Measurements from ENCODE around the gene C10orf105.

C10orf105 gene

GRCh38 chr10:71717551-71717951 lies 2.0 kb downstream of the C10orf105 start:
- Histone ChIP-seq H3K4me3 (no peak overlapping the region), H3K9me3 (ENCODE audit: low read depth, low read length) (no peaks in the 10 kb centered on the region), H3K36me3 (ENCODE audit: insufficient read depth, low read length) (no peaks in the 10 kb centered on the region), H3K27ac (no peak overlapping the region), H3K9ac (ENCODE audit: insufficient read length) (no peak overlapping the region)
- TF ChIP-seq FOXP2 (optimal IDR thresholded peaks at IDR 0.05; ENCODE audit: control extremely low read depth, extremely low read length, insufficient read depth) (no peak), POLR2AphosphoS5 (IDR thresholded peaks at IDR 0.05; ENCODE audit: borderline replicate concordance, low read depth, low read length) (no peak), EZH2 (IDR thresholded peaks at IDR 0.05) (no peak)
- no peak for DNase-seq (ENCODE audit: low read depth, low spot score)

DNA sequence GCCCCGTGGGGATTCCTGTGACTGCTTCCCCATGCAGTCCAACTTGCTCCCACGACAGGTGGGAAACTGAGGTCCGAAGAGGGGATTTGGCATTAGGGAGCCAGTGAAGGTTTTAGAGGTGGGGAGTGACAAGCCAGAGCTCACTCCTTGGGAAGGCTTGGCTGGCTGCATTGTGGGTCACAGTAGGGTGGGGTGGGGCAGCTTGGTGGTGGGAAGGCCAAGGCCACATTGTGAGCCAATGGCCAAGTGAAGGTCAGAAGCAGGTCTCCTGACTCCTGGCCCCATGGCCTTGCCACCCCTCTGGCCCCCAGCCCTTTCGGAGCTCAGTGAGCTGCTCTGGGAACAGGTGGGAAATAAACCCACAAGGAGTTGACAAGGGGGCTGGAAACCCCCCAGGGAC lies 2.5 kb downstream of the C10orf105 start:
- DNase-seq (ENCODE audit: low read depth, low spot score), result no peak
- TF ChIP-seq FOXP2 (optimal IDR thresholded peaks at IDR 0.05; ENCODE audit: control extremely low read depth, extremely low read length, insufficient read depth) (no peak), EZH2 (IDR thresholded peaks at IDR 0.05) (no peak), POLR2AphosphoS5 (IDR thresholded peaks at IDR 0.05; ENCODE audit: borderline replicate concordance, low read depth, low read length) (no peak)
- no peak overlapping the region for H3K27ac ChIP-seq

DNA sequence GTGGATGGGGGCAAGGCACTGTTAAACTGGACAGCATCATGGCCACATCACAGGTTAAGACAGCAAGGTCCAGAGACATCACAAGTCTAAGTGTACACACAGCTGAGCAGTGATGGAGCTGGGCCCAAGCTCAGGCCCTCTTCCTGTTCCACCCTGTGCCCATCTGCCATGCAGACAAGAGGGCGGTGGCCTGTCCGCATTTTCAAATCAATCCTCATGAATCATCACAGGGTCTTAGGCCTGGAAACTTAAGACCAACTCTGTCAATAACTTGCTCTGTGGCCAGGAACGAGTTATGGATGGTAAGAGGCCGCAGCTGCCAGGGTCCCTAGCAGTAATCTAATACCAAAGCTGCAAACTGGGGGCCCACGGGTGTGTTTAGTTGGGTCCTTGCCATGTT lies 3.2 kb downstream of the C10orf105 start:
- no peaks in the 10 kb centered on the region for H3K36me3 ChIP-seq (ENCODE audit: insufficient read depth, low read length)
- DNase-seq (ENCODE audit: low read depth, low spot score), result no peak
- no peak overlapping the region for H3K4me3 ChIP-seq
- H3K9ac ChIP-seq (ENCODE audit: insufficient read length), result no peak overlapping the region
- TF ChIP-seq EZH2 (IDR thresholded peaks at IDR 0.05) (no peak), FOXP2 (optimal IDR thresholded peaks at IDR 0.05; ENCODE audit: control extremely low read depth, extremely low read length, insufficient read depth) (no peak), POLR2AphosphoS5 (IDR thresholded peaks at IDR 0.05; ENCODE audit: borderline replicate concordance, low read depth, low read length) (no peak)
- no peaks in the 10 kb centered on the region for H3K9me3 ChIP-seq (ENCODE audit: low read depth, low read length)
- H3K27ac ChIP-seq, result no peak overlapping the region

More for the DNA sequence above, 2.5 kb downstream of the C10orf105 start:
- Histone ChIP-seq H3K36me3 (ENCODE audit: insufficient read depth, low read length) (no peaks in the 10 kb centered on the region), H3K9me3 (ENCODE audit: low read depth, low read length) (no peaks in the 10 kb centered on the region), H3K9ac (ENCODE audit: insufficient read length) (no peak overlapping the region), H3K4me3 (no peak overlapping the region)

GRCh38 chr10:71715860-71716259 lies 3.7 kb downstream of the C10orf105 start:
- no peak overlapping the region for H3K9ac ChIP-seq (ENCODE audit: insufficient read length)
- no peak overlapping the region for H3K4me3 ChIP-seq
- H3K27ac ChIP-seq, result no peak overlapping the region
- no peaks in the 10 kb centered on the region for H3K9me3 ChIP-seq (ENCODE audit: low read depth, low read length)
- no peak for DNase-seq (ENCODE audit: low read depth, low spot score)
- TF ChIP-seq FOXP2 (optimal IDR thresholded peaks at IDR 0.05; ENCODE audit: control extremely low read depth, extremely low read length, insufficient read depth), result no peak
- no peak for TF ChIP-seq POLR2AphosphoS5 (IDR thresholded peaks at IDR 0.05; ENCODE audit: borderline replicate concordance, low read depth, low read length)
- no peak for TF ChIP-seq EZH2 (IDR thresholded peaks at IDR 0.05)
- no peaks in the 10 kb centered on the region for H3K36me3 ChIP-seq (ENCODE audit: insufficient read depth, low read length)

- Histone ChIP-seq H3K27ac (no peak overlapping the region), H3K4me3 (no peak overlapping the region), H3K9me3 (ENCODE audit: low read depth, low read length) (no peaks in the 10 kb centered on the region), H3K9ac (ENCODE audit: insufficient read length) (no peak overlapping the region), H3K36me3 (ENCODE audit: insufficient read depth, low read length) (no peaks in the 10 kb centered on the region)
- no peak for TF ChIP-seq POLR2AphosphoS5 (IDR thresholded peaks at IDR 0.05; ENCODE audit: borderline replicate concordance, low read depth, low read length)
- no peak for DNase-seq (ENCODE audit: low read depth, low spot score)
These were observed 4.6 kb downstream of the C10orf105 start for GRCh38 chr10:71715026-71715425.

GRCh38 chr10:71714592-71714991 lies 5.0 kb downstream of the C10orf105 start:
- H3K27ac ChIP-seq, result no peak overlapping the region
- no peaks in the 10 kb centered on the region for H3K9me3 ChIP-seq (ENCODE audit: low read depth, low read length)
- no peaks in the 10 kb centered on the region for H3K36me3 ChIP-seq (ENCODE audit: insufficient read depth, low read length)
- no peak for TF ChIP-seq FOXP2 (optimal IDR thresholded peaks at IDR 0.05; ENCODE audit: control extremely low read depth, extremely low read length, insufficient read depth)
- no peak for TF ChIP-seq POLR2AphosphoS5 (IDR thresholded peaks at IDR 0.05; ENCODE audit: borderline replicate concordance, low read depth, low read length)
- no peak for TF ChIP-seq EZH2 (IDR thresholded peaks at IDR 0.05)
- H3K4me3 ChIP-seq, result no peak overlapping the region
- no peak for DNase-seq (ENCODE audit: low read depth, low spot score)
- H3K9ac ChIP-seq (ENCODE audit: insufficient read length), result no peak overlapping the region

DNA sequence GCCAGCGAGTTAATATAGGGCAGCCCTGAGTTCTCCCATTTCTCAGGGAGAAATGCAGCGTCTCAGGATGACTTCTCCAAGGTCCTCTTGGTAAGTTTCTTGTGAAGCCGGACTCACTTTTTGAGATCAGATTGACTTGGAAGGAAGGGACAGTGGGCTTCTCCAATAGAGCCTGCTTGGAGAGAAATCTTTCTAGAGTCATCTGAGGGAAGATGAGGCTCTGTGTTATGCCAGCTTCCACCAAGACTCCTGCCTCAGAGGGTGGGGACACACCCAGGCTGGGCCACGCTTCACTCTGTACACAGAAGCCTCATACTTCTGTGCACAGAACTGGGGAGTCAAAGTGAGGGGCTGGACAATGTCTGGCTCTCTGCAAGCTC lies 5.6 kb downstream of the C10orf105 start:
- TF ChIP-seq EZH2 (IDR thresholded peaks at IDR 0.05) (no peak), FOXP2 (optimal IDR thresholded peaks at IDR 0.05; ENCODE audit: control extremely low read depth, extremely low read length, insufficient read depth) (no peak), POLR2AphosphoS5 (IDR thresholded peaks at IDR 0.05; ENCODE audit: borderline replicate concordance, low read depth, low read length) (no peak)
- peak overlapping the region; percentile 42; the same call in 1 of the 2 replicates for H3K27ac ChIP-seq
- no peak for DNase-seq (ENCODE audit: low read depth, low spot score)

GRCh38 chr10:71713135-71714030 lies 6.2 kb downstream of the C10orf105 start:
- H3K9ac ChIP-seq (ENCODE audit: insufficient read length), result peak overlapping the region; percentile 15
- H3K27ac ChIP-seq, result peak overlapping the region; percentile 42; the same call in 1 of the 2 replicates
- H3K36me3 ChIP-seq (ENCODE audit: insufficient read depth, low read length), result no peaks in the 10 kb centered on the region
- no peaks in the 10 kb centered on the region for H3K9me3 ChIP-seq (ENCODE audit: low read depth, low read length)
- DNase-seq (ENCODE audit: low read depth, low spot score), result no peak
- H3K4me3 ChIP-seq, result no peak overlapping the region
- TF ChIP-seq EZH2 (IDR thresholded peaks at IDR 0.05) (no peak), FOXP2 (optimal IDR thresholded peaks at IDR 0.05; ENCODE audit: control extremely low read depth, extremely low read length, insufficient read depth) (no peak), POLR2AphosphoS5 (IDR thresholded peaks at IDR 0.05; ENCODE audit: borderline replicate concordance, low read depth, low read length) (no peak)

More for the DNA sequence above, 5.6 kb downstream of the C10orf105 start:
- Histone ChIP-seq H3K4me3 (no peak overlapping the region), H3K36me3 (ENCODE audit: insufficient read depth, low read length) (no peaks in the 10 kb centered on the region), H3K9ac (ENCODE audit: insufficient read length) (no peak overlapping the region), H3K9me3 (ENCODE audit: low read depth, low read length) (no peaks in the 10 kb centered on the region)

All from SK-N-MC (cell line).